K562 (cell line): Measurements from ENCODE around the gene CFAP97D1. TPM values are rescaled to one million over a fixed set of nuclear protein-coding genes. Genes with fewer than 3 reads are reported as not detected.
A peak's percentile ranks its signal among the peaks of the same experiment; 100 is the strongest.

ENCODE experiments used
- ADNP ChIP-seq: fragments of 200-800 bp; sonication (Bioruptor generic); IDR thresholded peaks from 2 replicates; pipeline ENCODE4 v1.6.1; 2016; ENCODE audit warnings: missing genetic modification characterization, missing compliant biosample characterization
- BDP1 ChIP-seq: IDR thresholded peaks from 3 replicates; pipeline ENCODE4 v1.6.1; 2011; ENCODE audit not compliant: insufficient read length, insufficient read depth
- FOS ChIP-seq: IDR thresholded peaks from 3 replicates; pipeline ENCODE4 v1.6.1; 2011; ENCODE audit not compliant: insufficient read length; ENCODE audit errors: extremely low read depth
- HMG20B ChIP-seq: fragments of 250-450 bp; sonication (Bioruptor Pico); IDR thresholded peaks from 2 replicates; pipeline ENCODE4 v1.5.0; 2021; ENCODE audit warnings: mild to moderate bottlenecking
- NCOA2 ChIP-seq, 2 experiments: fragments of 450-650 bp; IDR thresholded peaks; 2 replicates each; pipeline ENCODE4 v1.6.1; 2018; ENCODE audit warnings: mild to moderate bottlenecking in 2 of 2, moderate library complexity in 1 of 2; ENCODE audit not compliant: partially characterized antibody in 2 of 2
- NCOA4 ChIP-seq: fragments of 450-650 bp; IDR thresholded peaks from 2 replicates; pipeline ENCODE4 v1.6.1; 2018; ENCODE audit warnings: mild to moderate bottlenecking; ENCODE audit not compliant: partially characterized antibody
- SMARCA4 ChIP-seq: fragments of 450-650 bp; IDR thresholded peaks from 2 replicates; pipeline ENCODE4 v1.6.1; 2016
- TAF1 ChIP-seq: IDR thresholded peaks from 2 replicates; pipeline ENCODE4 v1.6.1; 2011; ENCODE audit warnings: mild to moderate bottlenecking, low read length, moderate library complexity; ENCODE audit not compliant: insufficient read depth, control insufficient read depth, severe bottlenecking; ENCODE audit errors: extremely low read depth
- ZC3H4 ChIP-seq: sonication (generic); formaldehyde crosslinking; IDR thresholded peaks from 2 replicates; pipeline ENCODE4 v1.9.0; 2021; ENCODE audit warnings: missing genetic modification reagents, borderline replicate concordance
- ZFX ChIP-seq: sonication (generic); formaldehyde crosslinking; IDR thresholded peaks from 2 replicates; pipeline ENCODE4 v1.8.0; 2022; ENCODE audit warnings: mild to moderate bottlenecking, missing genetic modification reagents, moderate library complexity
- ZNF57 ChIP-seq: fragments of 450-650 bp; formaldehyde crosslinking; IDR thresholded peaks from 2 replicates; pipeline ENCODE4 v1.4.0; 2020; ENCODE audit warnings: mild to moderate bottlenecking, moderate library complexity
- ZNF77 ChIP-seq: fragments of 250-450 bp; sonication (Bioruptor Pico); IDR thresholded peaks from 2 replicates; pipeline ENCODE4 v1.5.0; 2020
- polyA plus RNA-seq, 8 experiments: library from polyadenylated mRNA; depleted of rRNA in 4 of 8; stranded (reverse) in 5 of 8; unstranded in 3 of 8; fragments of >200 nt; fragmentation: Nextera tagmentation in 2 of 8; fragmentation: Illumina TruSeq in 1 of 8; extraction: Ambion mirVana in 2 of 8; extraction: Trizol in 1 of 8; gene quantifications; 2 replicates each; pipeline versions ENCODE4 v1.2.1 to v1.2.3, GENCODE V29; 2011 to 2014; ENCODE audit warnings: inconsistent platforms in 1 of 8, missing spikeins in 1 of 8
- total RNA-seq, 7 experiments: library from RNA; depleted of rRNA in 6 of 7; stranded (reverse); fragments of >200 nt in 6 of 7; fragmentation: Illumina TruSeq in 2 of 7; extraction: Trizol in 2 of 7; gene quantifications; 2 replicates each; pipeline versions ENCODE4 v1.2.1 to v1.2.3, GENCODE V29; 2011 to 2021; ENCODE audit warnings: low replicate concordance in 1 of 7
- TF ChIP-seq, protein P1 (sequence below): fragments of 200-600 bp; sonication (generic); IDR thresholded peaks from one replicate; pipeline ENCODE4 v1.6.1; 2012; ENCODE audit warnings: mild to moderate bottlenecking, low read depth, low read length, inconsistent platforms
- TF ChIP-seq, protein P2 (sequence below): fragments of 150-350 bp; conservative IDR thresholded peaks from 2 replicates; pipeline ENCODE4 v1.6.1; 2014; ENCODE audit warnings: low read length

The CFAP97D1 gene
- total and polyA plus RNA-seq, 9 of the 15 experiments (the other 6 are each of a cell fraction or from before 2014, with no cell fraction given), result not detected

DNA sequence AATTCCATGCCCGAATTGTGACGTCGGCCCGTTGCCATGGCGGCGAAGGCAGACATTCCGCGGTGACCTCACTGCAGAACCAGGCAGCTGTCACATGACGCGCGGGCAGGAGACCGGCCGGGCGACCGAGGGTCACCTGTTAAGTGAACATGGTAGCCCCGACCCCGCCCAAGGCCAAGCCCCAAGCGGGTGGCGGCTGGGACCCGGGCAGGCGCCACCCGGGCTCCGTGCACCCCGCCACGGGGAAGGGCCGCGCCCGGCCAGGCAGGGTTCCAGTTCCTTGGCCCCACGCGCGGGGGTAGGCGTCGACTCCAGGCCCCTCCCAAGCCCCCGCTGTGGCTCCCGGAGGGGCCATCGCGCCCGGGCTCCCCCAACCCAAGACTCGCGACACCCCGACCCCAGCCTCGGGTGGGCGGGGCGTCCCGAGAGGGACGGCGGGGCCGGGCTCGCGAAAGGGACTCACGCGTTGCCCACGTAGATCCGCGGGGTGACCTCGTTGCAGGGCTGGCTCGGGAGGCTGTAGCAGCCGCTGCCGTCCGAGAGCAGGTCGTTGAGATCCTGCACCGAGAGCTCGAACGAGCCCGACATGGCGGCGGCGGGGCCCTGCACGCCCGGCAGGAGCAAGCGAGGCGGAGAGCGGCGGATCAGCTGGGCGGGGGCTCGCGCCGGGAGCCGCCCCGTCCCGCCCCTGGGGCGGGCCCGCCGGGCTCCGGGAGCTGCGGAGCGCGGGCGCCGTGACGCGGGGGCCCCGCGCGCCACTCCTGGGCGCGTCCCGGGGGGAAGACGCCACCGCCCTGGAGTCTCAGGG, 1.7 kb upstream of the CFAP97D1 start, which contains the start of gene DUSP3 (continued):
- TF ChIP-seq ZNF77, result no peak
- TF ChIP-seq, protein P1, sequence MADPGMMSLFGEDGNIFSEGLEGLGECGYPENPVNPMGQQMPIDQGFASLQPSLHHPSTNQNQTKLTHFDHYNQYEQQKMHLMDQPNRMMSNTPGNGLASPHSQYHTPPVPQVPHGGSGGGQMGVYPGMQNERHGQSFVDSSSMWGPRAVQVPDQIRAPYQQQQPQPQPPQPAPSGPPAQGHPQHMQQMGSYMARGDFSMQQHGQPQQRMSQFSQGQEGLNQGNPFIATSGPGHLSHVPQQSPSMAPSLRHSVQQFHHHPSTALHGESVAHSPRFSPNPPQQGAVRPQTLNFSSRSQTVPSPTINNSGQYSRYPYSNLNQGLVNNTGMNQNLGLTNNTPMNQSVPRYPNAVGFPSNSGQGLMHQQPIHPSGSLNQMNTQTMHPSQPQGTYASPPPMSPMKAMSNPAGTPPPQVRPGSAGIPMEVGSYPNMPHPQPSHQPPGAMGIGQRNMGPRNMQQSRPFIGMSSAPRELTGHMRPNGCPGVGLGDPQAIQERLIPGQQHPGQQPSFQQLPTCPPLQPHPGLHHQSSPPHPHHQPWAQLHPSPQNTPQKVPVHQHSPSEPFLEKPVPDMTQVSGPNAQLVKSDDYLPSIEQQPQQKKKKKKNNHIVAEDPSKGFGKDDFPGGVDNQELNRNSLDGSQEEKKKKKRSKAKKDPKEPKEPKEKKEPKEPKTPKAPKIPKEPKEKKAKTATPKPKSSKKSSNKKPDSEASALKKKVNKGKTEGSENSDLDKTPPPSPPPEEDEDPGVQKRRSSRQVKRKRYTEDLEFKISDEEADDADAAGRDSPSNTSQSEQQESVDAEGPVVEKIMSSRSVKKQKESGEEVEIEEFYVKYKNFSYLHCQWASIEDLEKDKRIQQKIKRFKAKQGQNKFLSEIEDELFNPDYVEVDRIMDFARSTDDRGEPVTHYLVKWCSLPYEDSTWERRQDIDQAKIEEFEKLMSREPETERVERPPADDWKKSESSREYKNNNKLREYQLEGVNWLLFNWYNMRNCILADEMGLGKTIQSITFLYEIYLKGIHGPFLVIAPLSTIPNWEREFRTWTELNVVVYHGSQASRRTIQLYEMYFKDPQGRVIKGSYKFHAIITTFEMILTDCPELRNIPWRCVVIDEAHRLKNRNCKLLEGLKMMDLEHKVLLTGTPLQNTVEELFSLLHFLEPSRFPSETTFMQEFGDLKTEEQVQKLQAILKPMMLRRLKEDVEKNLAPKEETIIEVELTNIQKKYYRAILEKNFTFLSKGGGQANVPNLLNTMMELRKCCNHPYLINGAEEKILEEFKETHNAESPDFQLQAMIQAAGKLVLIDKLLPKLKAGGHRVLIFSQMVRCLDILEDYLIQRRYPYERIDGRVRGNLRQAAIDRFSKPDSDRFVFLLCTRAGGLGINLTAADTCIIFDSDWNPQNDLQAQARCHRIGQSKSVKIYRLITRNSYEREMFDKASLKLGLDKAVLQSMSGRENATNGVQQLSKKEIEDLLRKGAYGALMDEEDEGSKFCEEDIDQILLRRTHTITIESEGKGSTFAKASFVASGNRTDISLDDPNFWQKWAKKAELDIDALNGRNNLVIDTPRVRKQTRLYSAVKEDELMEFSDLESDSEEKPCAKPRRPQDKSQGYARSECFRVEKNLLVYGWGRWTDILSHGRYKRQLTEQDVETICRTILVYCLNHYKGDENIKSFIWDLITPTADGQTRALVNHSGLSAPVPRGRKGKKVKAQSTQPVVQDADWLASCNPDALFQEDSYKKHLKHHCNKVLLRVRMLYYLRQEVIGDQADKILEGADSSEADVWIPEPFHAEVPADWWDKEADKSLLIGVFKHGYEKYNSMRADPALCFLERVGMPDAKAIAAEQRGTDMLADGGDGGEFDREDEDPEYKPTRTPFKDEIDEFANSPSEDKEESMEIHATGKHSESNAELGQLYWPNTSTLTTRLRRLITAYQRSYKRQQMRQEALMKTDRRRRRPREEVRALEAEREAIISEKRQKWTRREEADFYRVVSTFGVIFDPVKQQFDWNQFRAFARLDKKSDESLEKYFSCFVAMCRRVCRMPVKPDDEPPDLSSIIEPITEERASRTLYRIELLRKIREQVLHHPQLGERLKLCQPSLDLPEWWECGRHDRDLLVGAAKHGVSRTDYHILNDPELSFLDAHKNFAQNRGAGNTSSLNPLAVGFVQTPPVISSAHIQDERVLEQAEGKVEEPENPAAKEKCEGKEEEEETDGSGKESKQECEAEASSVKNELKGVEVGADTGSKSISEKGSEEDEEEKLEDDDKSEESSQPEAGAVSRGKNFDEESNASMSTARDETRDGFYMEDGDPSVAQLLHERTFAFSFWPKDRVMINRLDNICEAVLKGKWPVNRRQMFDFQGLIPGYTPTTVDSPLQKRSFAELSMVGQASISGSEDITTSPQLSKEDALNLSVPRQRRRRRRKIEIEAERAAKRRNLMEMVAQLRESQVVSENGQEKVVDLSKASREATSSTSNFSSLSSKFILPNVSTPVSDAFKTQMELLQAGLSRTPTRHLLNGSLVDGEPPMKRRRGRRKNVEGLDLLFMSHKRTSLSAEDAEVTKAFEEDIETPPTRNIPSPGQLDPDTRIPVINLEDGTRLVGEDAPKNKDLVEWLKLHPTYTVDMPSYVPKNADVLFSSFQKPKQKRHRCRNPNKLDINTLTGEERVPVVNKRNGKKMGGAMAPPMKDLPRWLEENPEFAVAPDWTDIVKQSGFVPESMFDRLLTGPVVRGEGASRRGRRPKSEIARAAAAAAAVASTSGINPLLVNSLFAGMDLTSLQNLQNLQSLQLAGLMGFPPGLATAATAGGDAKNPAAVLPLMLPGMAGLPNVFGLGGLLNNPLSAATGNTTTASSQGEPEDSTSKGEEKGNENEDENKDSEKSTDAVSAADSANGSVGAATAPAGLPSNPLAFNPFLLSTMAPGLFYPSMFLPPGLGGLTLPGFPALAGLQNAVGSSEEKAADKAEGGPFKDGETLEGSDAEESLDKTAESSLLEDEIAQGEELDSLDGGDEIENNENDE, result no peak
- TF ChIP-seq NCOA4, result no peak
- peak; percentile 80; the same call in 1 of the 2 replicates for TF ChIP-seq ZC3H4
- TF ChIP-seq ZNF57, result no peak
- TF ChIP-seq HMG20B (CRISPR knock-in tag), result no peak
- TF ChIP-seq SMARCA4, result no peak
- no peak for TF ChIP-seq NCOA2 (IDR thresholded peaks at IDR 0.05; ENCODE audit: partially characterized antibody in 2 of 2)
- no peak for TF ChIP-seq ADNP
- TF ChIP-seq, protein P2, sequence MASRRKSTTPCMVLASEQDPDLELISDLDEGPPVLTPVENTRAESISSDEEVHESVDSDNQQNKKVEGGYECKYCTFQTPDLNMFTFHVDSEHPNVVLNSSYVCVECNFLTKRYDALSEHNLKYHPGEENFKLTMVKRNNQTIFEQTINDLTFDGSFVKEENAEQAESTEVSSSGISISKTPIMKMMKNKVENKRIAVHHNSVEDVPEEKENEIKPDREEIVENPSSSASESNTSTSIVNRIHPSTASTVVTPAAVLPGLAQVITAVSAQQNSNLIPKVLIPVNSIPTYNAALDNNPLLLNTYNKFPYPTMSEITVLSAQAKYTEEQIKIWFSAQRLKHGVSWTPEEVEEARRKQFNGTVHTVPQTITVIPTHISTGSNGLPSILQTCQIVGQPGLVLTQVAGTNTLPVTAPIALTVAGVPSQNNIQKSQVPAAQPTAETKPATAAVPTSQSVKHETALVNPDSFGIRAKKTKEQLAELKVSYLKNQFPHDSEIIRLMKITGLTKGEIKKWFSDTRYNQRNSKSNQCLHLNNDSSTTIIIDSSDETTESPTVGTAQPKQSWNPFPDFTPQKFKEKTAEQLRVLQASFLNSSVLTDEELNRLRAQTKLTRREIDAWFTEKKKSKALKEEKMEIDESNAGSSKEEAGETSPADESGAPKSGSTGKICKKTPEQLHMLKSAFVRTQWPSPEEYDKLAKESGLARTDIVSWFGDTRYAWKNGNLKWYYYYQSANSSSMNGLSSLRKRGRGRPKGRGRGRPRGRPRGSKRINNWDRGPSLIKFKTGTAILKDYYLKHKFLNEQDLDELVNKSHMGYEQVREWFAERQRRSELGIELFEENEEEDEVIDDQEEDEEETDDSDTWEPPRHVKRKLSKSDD, result no peak
- TF ChIP-seq TAF1, result peak; percentile 51
- TF ChIP-seq ZFX (CRISPR knock-in tag), result peak; percentile 89
- TF ChIP-seq BDP1, result no peak
- TF ChIP-seq FOS, result no peak
